HepG2 (cell line): Measurements from ENCODE around the gene RNF10. TPM values are rescaled to one million over a fixed set of nuclear protein-coding genes. Genes with fewer than 3 reads are reported as not detected.
A peak's percentile ranks its signal among the peaks of the same experiment; 100 is the strongest.

Experiments
- ATAC-seq: fragments of 200-7000 bp; cut with Tn5 transposase; 3 replicates; pipeline ENCODE4 v1.9.1; 2020; ENCODE audit warnings: mild to moderate bottlenecking, moderate library complexity
- BruUV-seq: library from RNA; stranded (reverse); fragments of 400-500 nt; replicated peaks from 2 replicates; lab custom pipeline; 2021; lab: Mats Ljungman, UMichigan
- CTCF ChIA-PET: fragments of 300-600 bp; formaldehyde crosslinking; extraction: SDS; loops from one replicate; lab custom pipeline; 2021; ENCODE audit warnings: low total read pairs, inconsistent platforms, low intra/inter-chr PET ratio; lab: Yijun Ruan, JAX
- POLR2A ChIA-PET: fragments of 350-600 bp; sonication (Branson Sonifier 250); formaldehyde crosslinking; loops from one replicate; lab custom pipeline; 2020; ENCODE audit warnings: antibody characterized with exemption, inconsistent platforms; lab: Yijun Ruan, JAX
- DNase-seq: peaks from one replicate; pipeline ENCODE4 v3.0.0-alpha.2; 2015; ENCODE audit warnings: low spot score
- FAIRE-seq: peaks from 3 replicates; lab custom pipeline; 2011; peaks lifted over from hg19 to GRCh38; lab: Jason Lieb, UNC
- H2AFZ ChIP-seq: one replicate; pipeline ENCODE4 v1.6.1; 2011; ENCODE audit warnings: low read length, inconsistent platforms
- H3K27ac ChIP-seq: fragments of 300-600 bp; 3 replicates; pipeline ENCODE4 v1.8.0; 2011; ENCODE audit warnings: mixed run types, mild to moderate bottlenecking, mixed read lengths, low read length, inconsistent platforms; ENCODE audit not compliant: insufficient read depth; ENCODE audit errors: extremely low read length
- H3K27me3 ChIP-seq, 2 experiments: fragments of 200-600 bp in 1 of 2; 2 replicates in 1 of 2; 3 replicates in 1 of 2; pipeline versions ENCODE4 v1.6.0 to v1.8.0; 2011; ENCODE audit warnings: low read length in 2 of 2, mild to moderate bottlenecking in 2 of 2, moderate library complexity in 2 of 2, inconsistent platforms in 1 of 2; ENCODE audit not compliant: insufficient read depth in 2 of 2, control insufficient read depth in 1 of 2
- H3K36me3 ChIP-seq, 2 experiments: fragments of 200-600 bp in 1 of 2; replicated peaks in 1 of 2; 2 replicates in 1 of 2; 3 replicates in 1 of 2; pipeline versions ENCODE4 v1.5.1 to v1.8.0; 2011; ENCODE audit warnings: low read length in 2 of 2, inconsistent platforms in 1 of 2; ENCODE audit not compliant: insufficient read depth in 2 of 2, control insufficient read depth in 1 of 2
- H3K4me1 ChIP-seq: 2 replicates; pipeline ENCODE4 v1.5.1; 2012; ENCODE audit warnings: low read length, inconsistent platforms; ENCODE audit not compliant: insufficient read depth
- H3K4me2 ChIP-seq: 2 replicates; pipeline ENCODE4 v1.6.0; 2011; ENCODE audit warnings: low read depth, low read length, inconsistent platforms
- H3K4me3 ChIP-seq, 3 experiments: fragments of 200-600 bp in 1 of 3; sonication (generic), shearing (Covaris generic) in 1 of 3; replicated peaks in 1 of 3; 2 replicates each; pipeline ENCODE4 v1.5.1; 2011 to 2016; ENCODE audit warnings: low read length in 3 of 3, inconsistent platforms in 2 of 3, low read depth in 2 of 3, mild to moderate bottlenecking in 2 of 3, control low read depth in 1 of 3, mixed read lengths in 1 of 3; ENCODE audit not compliant: insufficient read depth in 1 of 3
- H3K79me2 ChIP-seq: one replicate; pipeline ENCODE4 v1.6.1; 2011; ENCODE audit warnings: low read length, inconsistent platforms; ENCODE audit not compliant: insufficient read depth
- H3K9ac ChIP-seq: 2 replicates; pipeline ENCODE4 v1.6.0; 2011; ENCODE audit warnings: mild to moderate bottlenecking, low read depth, low read length, inconsistent platforms; ENCODE audit not compliant: insufficient read depth
- H3K9me3 ChIP-seq: 2 replicates; pipeline ENCODE4 v1.5.1; 2012; ENCODE audit warnings: mild to moderate bottlenecking, low read length
- H4K20me1 ChIP-seq: 2 replicates; pipeline ENCODE4 v1.6.0; 2011; ENCODE audit warnings: inconsistent platforms, mild to moderate bottlenecking, low read length, moderate library complexity; ENCODE audit not compliant: insufficient read depth
- EEA1 ChIP-seq: sonication (generic); formaldehyde crosslinking; IDR thresholded peaks from 2 replicates; pipeline ENCODE4 v1.5.1; 2020; ENCODE audit warnings: mild to moderate bottlenecking, missing genetic modification reagents, borderline replicate concordance
- FOSL2 ChIP-seq: sonication (generic); formaldehyde crosslinking; IDR thresholded peaks from 2 replicates; pipeline ENCODE4 v1.4.0; 2020; ENCODE audit warnings: missing genetic modification reagents
- HES4 ChIP-seq: sonication (generic); formaldehyde crosslinking; IDR thresholded peaks from 2 replicates; pipeline ENCODE4 v1.9.0; 2021; ENCODE audit warnings: mild to moderate bottlenecking, missing genetic modification reagents, borderline replicate concordance
- PCBP1 ChIP-seq: fragments of 200-400 bp; formaldehyde crosslinking; IDR thresholded peaks from 2 replicates; pipeline ENCODE4 v1.6.1; 2017; ENCODE audit warnings: mild to moderate bottlenecking, low read depth, low read length, borderline replicate concordance
- SSRP1 ChIP-seq: IDR thresholded peaks from 2 replicates; pipeline ENCODE4 v1.6.1; 2016; ENCODE audit warnings: control low read depth
- ZFP1 ChIP-seq: IDR thresholded peaks from 2 replicates; pipeline ENCODE4 v1.6.1; 2016
- ZNF143 ChIP-seq: sonication (generic); formaldehyde crosslinking; IDR thresholded peaks from 2 replicates; pipeline ENCODE4 v1.4.0; 2020; ENCODE audit warnings: missing genetic modification reagents
- ZNF678 ChIP-seq: sonication (generic); formaldehyde crosslinking; IDR thresholded peaks from 2 replicates; pipeline ENCODE4 v1.4.0; 2020; ENCODE audit warnings: mild to moderate bottlenecking, missing genetic modification reagents
- WGBS: methylation state at CpG from one replicate; pipeline ENCODE4 v1.1.6; 2017; ENCODE audit warnings: low lambda C conversion rate; 5-methylcytosine and 5-hydroxymethylcytosine counted together
- in situ Hi-C: cut with HindIII; loops from 2 replicates; pipeline ENCODE4 v1.10.0; 2017; ENCODE audit warnings: low pct_unique_long_range_greater_than_20kb; ENCODE audit not compliant: extremely low pct_ligation_motif_present
- intact Hi-C: fragments of 100-400 bp; cut with micrococcal nuclease; formaldehyde crosslinking; loops from one replicate; pipeline ENCODE4 v1.10.0; 2022; ENCODE audit not compliant: unreplicated experiment
- polyA plus RNA-seq, 8 experiments: library from polyadenylated mRNA; depleted of rRNA in 3 of 8; stranded (reverse) in 7 of 8; unstranded in 1 of 8; fragments of >200 nt; fragmentation: Illumina TruSeq in 4 of 8; extraction: Trizol in 4 of 8; gene quantifications; 2 replicates each; pipeline versions ENCODE4 v1.2.1 to v1.2.3, GENCODE V29; 2011 to 2016; ENCODE audit warnings: low read depth in 4 of 8, missing spikeins in 1 of 8, mixed read lengths in 1 of 8; ENCODE audit not compliant: insufficient read depth in 1 of 8
- total RNA-seq, 5 experiments: library from RNA; depleted of rRNA; stranded (reverse); fragments of >200 nt; fragmentation: Illumina TruSeq; extraction: Trizol; gene quantifications; 2 replicates each; pipeline ENCODE4 v1.2.3, GENCODE V29; 2016; ENCODE audit warnings: low read depth in 1 of 5
- TF ChIP-seq, protein P1 (sequence below): sonication (generic); formaldehyde crosslinking; IDR thresholded peaks from 2 replicates; pipeline ENCODE4 v1.5.0; 2020; ENCODE audit warnings: mild to moderate bottlenecking, missing genetic modification reagents
- TF ChIP-seq, protein P2 (sequence below): sonication (generic); formaldehyde crosslinking; IDR thresholded peaks from 2 replicates; pipeline ENCODE4 v1.4.0; 2020; ENCODE audit warnings: mild to moderate bottlenecking, missing genetic modification reagents

RNF10 gene
- total and polyA plus RNA-seq, 2 of the 13 experiments (the other 11 are each of a cell fraction or from before 2014, with no cell fraction given): 62.5 to 88.0 TPM

DNA sequence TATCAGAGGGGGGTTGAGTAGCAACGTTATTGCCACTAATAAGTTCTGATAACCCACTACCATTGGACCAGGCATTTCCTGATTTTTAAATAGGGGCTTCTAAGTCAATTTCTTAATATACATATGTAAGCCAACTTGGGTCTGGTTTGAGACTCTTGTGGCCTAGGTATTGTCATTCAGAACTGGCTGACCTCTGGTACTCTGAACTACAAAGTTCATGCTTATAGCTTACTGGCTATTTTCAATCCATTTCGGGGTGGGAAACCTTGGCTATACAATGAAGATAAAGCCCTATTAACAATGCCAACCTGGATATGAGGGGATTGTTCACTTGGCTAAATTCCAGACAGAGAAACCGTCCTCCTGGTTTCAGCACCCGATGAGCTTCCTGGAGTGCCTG is 29.6 kb upstream of the RNF10 start (continued):
- TF ChIP-seq ZNF678 (no peak), ZNF143 (CRISPR knock-in tag) (no peak), HES4 (CRISPR knock-in tag) (no peak), EEA1 (CRISPR knock-in tag) (no peak), FOSL2 (CRISPR knock-in tag) (no peak)

DNA sequence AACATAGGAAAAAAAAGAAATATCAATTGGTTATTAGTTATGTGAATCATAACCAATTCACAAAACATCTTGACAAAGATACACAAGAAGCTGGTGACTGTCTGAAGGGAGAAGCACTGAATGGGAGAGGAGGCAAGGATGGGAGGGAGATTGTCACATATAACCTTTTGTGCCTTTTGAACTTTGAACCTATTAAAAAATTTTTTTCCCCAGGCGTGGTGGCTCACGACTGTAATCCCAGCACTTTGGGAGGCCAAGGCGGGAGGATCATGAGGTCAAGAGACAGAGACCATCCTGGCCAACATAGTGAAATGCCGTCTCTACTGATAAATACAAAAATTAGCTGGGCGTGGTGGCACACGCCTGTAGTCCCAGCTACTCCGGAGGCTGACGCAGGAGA is 25.6 kb upstream of the RNF10 start:
- H3K4me1 ChIP-seq: peaks cover 8% of the 10 kb centered on the region
- H3K4me3 ChIP-seq: no peak overlapping the region
- FAIRE-seq (no peak), DNase-seq (no peak), ATAC-seq (no peak)
- BruUV-seq: no TSS peak
- no peaks in the 10 kb centered on the region for H3K9me3 ChIP-seq
- CTCF ChIA-PET: no interaction called here
- no peaks in the 10 kb centered on the region for H4K20me1 ChIP-seq
- 85% methylated on average over 8 of the region's 8 CpGs for WGBS
- no peak overlapping the region for H3K27ac ChIP-seq
- H3K79me2 ChIP-seq: no peaks in the 10 kb centered on the region
- no peaks in the 10 kb centered on the region for H3K27me3 ChIP-seq
- H3K36me3 ChIP-seq: peaks cover 3 to 24% of the 10 kb centered on the region in 2 experiments; a peak in 3 of 5 replicates
- H3K4me2 ChIP-seq: no peak overlapping the region
- in situ Hi-C loops: no loop called here
- H2AFZ ChIP-seq: no peak overlapping the region
- POLR2A ChIA-PET: interaction anchor here (1.1 to 1.2 kb wide), 2 partner anchors 10 to 187 kb away, joined by 3 to 4 read pairs; no protein-coding TSS in a partner anchor
- intact Hi-C loops: no loop called here
- H3K9ac ChIP-seq: no peak overlapping the region
- TF ChIP-seq PCBP1 (no peak), ZFP1 (CRISPR knock-in tag) (no peak), SSRP1 (CRISPR knock-in tag) (no peak)
- TF ChIP-seq, protein P1, sequence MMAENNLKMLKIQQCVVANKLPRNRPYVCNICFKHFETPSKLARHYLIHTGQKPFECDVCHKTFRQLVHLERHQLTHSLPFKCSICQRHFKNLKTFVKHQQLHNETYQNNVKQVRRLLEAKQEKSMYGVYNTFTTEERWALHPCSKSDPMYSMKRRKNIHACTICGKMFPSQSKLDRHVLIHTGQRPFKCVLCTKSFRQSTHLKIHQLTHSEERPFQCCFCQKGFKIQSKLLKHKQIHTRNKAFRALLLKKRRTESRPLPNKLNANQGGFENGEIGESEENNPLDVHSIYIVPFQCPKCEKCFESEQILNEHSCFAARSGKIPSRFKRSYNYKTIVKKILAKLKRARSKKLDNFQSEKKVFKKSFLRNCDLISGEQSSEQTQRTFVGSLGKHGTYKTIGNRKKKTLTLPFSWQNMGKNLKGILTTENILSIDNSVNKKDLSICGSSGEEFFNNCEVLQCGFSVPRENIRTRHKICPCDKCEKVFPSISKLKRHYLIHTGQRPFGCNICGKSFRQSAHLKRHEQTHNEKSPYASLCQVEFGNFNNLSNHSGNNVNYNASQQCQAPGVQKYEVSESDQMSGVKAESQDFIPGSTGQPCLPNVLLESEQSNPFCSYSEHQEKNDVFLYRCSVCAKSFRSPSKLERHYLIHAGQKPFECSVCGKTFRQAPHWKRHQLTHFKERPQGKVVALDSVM: peak; percentile 60; the same call in 1 of the 2 replicates
- TF ChIP-seq, protein P2, sequence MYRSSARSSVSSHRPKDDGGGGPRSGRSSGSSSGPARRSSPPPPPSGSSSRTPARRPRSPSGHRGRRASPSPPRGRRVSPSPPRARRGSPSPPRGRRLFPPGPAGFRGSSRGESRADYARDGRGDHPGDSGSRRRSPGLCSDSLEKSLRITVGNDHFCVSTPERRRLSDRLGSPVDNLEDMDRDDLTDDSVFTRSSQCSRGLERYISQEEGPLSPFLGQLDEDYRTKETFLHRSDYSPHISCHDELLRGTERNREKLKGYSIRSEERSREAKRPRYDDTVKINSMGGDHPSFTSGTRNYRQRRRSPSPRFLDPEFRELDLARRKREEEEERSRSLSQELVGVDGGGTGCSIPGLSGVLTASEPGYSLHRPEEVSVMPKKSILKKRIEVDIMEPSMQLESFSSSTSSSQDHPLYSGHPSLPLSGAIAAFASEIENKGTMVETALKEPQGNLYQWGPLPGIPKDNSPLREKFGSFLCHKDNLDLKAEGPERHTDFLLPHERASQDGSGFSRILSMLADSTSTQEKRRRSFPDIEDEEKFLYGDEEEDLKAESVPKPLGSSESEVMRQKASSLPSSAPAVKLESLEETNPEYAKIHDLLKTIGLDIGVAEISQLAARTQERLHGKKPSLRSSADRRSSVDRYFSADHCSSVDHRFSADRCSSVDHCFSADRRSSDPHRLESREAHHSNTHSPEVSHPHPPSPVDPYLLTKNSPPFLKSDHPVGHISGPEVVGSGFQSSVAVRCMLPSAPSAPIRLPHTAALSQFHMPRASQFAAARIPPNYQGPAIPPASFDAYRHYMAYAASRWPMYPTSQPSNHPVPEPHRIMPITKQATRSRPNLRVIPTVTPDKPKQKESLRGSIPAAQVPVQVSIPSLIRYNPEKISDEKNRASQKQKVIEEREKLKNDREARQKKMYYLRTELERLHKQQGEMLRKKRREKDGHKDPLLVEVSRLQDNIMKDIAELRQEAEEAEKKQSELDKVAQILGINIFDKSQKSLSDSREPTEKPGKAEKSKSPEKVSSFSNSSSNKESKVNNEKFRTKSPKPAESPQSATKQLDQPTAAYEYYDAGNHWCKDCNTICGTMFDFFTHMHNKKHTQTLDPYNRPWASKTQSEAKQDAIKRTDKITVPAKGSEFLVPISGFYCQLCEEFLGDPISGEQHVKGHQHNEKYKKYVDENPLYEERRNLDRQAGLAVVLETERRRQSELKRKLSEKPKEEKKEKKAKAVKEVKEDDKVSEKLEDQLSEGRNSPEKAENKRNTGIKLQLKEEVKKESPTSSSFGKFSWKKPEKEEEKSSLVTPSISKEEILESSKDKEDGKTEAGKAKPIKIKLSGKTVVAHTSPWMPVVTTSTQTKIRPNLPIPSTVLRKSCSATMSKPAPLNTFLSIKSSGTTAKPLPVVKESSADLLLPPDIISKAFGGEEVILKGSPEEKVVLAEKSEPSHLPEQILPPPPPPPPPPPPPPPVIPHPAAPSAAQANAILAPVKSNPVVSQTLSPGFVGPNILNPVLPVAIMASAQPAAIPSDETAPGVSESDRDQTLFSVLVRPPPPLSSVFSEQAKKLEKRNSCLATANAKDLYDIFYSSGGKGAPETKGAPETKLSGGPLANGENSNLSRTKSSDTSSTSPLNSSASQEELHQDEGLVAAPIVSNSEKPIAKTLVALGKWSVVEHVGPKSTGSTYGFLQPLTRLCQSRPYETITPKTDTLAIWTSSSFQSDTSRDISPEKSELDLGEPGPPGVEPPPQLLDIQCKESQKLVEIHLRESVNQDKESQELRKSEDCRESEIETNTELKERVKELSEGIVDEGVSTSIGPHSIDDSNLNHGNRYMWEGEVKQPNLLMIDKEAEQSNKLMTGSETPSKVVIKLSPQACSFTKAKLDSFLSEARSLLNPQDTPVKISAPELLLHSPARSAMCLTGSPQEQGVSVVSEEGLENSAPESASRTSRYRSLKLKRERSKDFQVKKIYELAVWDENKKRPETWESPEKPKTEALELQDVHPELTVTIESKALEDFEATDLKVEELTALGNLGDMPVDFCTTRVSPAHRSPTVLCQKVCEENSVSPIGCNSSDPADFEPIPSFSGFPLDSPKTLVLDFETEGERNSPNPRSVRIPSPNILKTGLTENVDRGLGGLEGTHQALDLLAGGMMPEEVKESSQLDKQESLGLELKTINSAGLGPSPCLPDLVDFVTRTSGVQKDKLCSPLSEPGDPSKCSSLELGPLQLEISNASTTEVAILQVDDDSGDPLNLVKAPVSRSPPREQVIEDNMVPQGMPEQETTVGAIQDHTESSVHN: no peak
